ENCODE results near the gene CFB.
A peak's percentile ranks its signal among the peaks of the same experiment; 100 is the strongest.

The CFB gene

DNA sequence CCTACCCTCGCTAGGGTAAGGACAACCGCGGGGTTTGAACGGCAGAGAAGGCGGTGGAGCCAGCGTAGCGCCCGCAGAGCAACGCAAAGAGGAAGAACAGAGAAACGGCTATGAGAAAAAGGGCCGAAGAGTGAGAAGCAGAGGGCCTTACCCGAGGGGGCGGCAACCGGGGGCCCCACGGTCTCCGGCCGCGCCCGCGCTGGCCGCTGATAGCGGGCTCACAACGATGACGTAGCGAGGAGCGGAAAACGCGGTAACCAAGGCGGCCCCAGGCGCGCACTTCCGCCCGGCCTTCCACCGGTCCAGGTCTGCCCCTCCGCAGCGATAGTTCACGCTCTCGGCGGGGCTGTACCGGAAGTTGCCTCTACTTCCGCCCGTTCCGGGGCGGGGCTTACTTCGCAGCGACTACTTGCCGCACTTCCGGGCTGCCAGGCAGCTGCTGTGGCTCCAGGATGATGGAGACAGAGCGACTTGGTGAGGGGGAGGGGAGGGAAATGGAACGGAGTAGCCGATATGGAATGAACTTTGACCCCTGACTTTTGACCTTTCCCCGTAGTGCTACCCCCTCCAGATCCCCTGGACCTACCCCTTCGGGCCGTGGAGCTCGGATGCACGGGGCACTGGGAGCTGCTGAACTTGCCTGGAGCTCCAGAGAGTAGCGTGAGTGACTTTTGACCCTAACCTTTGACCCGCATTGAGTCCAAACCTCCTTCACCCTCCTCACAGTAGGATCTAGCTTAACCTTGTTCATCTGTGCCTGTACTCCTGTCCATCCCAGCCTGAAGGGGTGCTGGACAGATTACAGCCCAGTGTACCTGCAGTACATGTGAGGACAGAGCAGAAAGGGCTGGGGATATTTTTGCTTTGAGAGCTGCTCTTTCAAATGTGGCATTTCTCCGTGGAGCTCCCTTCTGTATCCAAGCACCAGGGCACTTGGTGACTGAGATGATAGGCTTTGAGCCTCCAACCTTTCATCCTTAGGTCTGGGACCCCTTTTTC is 13.1 kb downstream of the CFB start, which contains the start of the genes NELFE and SKIC2 (continued):
- TF ChIP-seq TSHZ1 (tag by site-specific recombination; IDR thresholded peaks at IDR 0.05; ENCODE audit: borderline replicate concordance) (no peak), ZNF354C (tag by site-specific recombination; IDR thresholded peaks at IDR 0.05; ENCODE audit: borderline replicate concordance, low read depth) (no peak), ZBTB7A (tag by site-specific recombination; IDR thresholded peaks at IDR 0.05; ENCODE audit: low read depth) (peak; percentile 87), ZBTB17 (tag by site-specific recombination; IDR thresholded peaks at IDR 0.05) (peak; percentile 99), ZNF248 (tag by site-specific recombination; IDR thresholded peaks at IDR 0.05) (no peak), ZNF114 (tag by site-specific recombination; IDR thresholded peaks at IDR 0.05) (no peak), ZNF560 (tag by site-specific recombination; IDR thresholded peaks at IDR 0.05; ENCODE audit: borderline replicate concordance) (no peak), ZNF132 (tag by site-specific recombination; IDR thresholded peaks at IDR 0.05; ENCODE audit: borderline replicate concordance) (no peak), TRIM28 (IDR thresholded peaks at IDR 0.05; ENCODE audit: borderline replicate concordance, low read length) (no peak), SP2 (tag by site-specific recombination; IDR thresholded peaks at IDR 0.05) (peak; percentile 100), GLI4 (tag by site-specific recombination; IDR thresholded peaks at IDR 0.05) (no peak), HOXC10 (CRISPR knock-in tag; IDR thresholded peaks at IDR 0.05) (no peak), KLF16 (tag by site-specific recombination; IDR thresholded peaks at IDR 0.05) (peak; percentile 79), ZNF37A (tag by site-specific recombination; IDR thresholded peaks at IDR 0.05) (no peak), YY2 (tag by site-specific recombination; IDR thresholded peaks at IDR 0.05) (peak; percentile 45; the same call in 1 of the 2 replicates), ZSCAN5A (tag by site-specific recombination; IDR thresholded peaks at IDR 0.05) (no peak)
- TF ChIP-seq, protein P1, sequence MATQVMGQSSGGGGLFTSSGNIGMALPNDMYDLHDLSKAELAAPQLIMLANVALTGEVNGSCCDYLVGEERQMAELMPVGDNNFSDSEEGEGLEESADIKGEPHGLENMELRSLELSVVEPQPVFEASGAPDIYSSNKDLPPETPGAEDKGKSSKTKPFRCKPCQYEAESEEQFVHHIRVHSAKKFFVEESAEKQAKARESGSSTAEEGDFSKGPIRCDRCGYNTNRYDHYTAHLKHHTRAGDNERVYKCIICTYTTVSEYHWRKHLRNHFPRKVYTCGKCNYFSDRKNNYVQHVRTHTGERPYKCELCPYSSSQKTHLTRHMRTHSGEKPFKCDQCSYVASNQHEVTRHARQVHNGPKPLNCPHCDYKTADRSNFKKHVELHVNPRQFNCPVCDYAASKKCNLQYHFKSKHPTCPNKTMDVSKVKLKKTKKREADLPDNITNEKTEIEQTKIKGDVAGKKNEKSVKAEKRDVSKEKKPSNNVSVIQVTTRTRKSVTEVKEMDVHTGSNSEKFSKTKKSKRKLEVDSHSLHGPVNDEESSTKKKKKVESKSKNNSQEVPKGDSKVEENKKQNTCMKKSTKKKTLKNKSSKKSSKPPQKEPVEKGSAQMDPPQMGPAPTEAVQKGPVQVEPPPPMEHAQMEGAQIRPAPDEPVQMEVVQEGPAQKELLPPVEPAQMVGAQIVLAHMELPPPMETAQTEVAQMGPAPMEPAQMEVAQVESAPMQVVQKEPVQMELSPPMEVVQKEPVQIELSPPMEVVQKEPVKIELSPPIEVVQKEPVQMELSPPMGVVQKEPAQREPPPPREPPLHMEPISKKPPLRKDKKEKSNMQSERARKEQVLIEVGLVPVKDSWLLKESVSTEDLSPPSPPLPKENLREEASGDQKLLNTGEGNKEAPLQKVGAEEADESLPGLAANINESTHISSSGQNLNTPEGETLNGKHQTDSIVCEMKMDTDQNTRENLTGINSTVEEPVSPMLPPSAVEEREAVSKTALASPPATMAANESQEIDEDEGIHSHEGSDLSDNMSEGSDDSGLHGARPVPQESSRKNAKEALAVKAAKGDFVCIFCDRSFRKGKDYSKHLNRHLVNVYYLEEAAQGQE (tag by site-specific recombination; IDR thresholded peaks at IDR 0.05): 0 out of 2 replicates have a peak, but pooled peaks have one; percentile 4
- TF ChIP-seq, protein P2, sequence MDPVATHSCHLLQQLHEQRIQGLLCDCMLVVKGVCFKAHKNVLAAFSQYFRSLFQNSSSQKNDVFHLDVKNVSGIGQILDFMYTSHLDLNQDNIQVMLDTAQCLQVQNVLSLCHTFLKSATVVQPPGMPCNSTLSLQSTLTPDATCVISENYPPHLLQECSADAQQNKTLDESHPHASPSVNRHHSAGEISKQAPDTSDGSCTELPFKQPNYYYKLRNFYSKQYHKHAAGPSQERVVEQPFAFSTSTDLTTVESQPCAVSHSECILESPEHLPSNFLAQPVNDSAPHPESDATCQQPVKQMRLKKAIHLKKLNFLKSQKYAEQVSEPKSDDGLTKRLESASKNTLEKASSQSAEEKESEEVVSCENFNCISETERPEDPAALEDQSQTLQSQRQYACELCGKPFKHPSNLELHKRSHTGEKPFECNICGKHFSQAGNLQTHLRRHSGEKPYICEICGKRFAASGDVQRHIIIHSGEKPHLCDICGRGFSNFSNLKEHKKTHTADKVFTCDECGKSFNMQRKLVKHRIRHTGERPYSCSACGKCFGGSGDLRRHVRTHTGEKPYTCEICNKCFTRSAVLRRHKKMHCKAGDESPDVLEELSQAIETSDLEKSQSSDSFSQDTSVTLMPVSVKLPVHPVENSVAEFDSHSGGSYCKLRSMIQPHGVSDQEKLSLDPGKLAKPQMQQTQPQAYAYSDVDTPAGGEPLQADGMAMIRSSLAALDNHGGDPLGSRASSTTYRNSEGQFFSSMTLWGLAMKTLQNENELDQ (tag by site-specific recombination; IDR thresholded peaks at IDR 0.05; ENCODE audit: low read depth): no peak

Data from HEK293 (cell line).